Fibroblast of mammary gland (primary cell): ENCODE measurements around the gene HAUS2.

Source experiments
- DNase-seq: peaks from one replicate; pipeline ENCODE4 v3.0.0-alpha.2; 2010; ENCODE audit warnings: low read depth
- H3K4me3 ChIP-seq: 2 replicates; pipeline ENCODE4 v1.5.1; 2011; ENCODE audit warnings: low read depth, mild to moderate bottlenecking, low read length, moderate library complexity; ENCODE audit not compliant: control insufficient read depth
- TF ChIP-seq, protein P1 (sequence below): conservative IDR thresholded peaks from 2 replicates; pipeline ENCODE4 v1.5.1; 2011; ENCODE audit warnings: low read depth, low read length, inconsistent platforms; ENCODE audit not compliant: control insufficient read depth, insufficient read depth

HAUS2 gene

DNA sequence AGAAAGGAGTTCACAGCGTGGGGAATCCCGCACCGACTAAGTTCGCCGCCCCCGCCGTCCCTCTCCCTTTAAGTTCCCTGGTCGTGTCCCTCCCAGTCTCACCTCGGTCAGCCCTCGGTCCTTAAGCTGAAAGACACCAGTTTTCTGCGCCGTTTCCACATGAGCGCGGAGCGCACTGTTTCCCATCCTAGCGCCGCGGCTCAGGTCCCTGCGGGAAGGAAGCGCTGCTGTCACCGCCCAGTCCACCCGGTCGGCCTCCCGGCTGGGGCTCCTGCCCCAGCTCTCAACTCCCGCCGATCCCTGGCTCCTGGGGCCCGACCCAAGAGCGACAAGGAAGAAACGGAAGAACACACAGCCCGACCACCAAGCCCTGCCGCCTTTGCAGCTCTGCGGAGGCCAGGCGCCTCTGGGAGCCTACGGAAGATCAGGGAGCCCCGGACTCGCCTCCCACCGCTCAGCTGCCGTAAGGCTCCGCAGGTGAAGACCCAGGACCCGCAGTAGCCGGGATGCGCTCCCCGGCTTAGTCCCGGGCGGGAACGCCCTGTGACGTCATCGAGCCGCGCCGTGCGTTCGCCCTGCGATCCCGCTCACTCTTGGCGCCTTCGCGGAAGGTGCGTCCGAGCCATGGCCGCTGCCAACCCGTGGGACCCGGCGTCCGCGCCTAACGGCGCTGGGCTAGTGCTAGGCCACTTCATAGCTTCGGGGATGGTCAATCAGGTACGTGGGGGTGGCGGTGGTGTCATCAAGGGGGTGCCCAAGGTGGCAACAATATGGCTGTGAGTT is at the start of gene HAUS2, which contains the start of gene LRRC57:
Gene HAUS2, plus strand, starts transcription at position 590 of the 783 bp plus-strand sequence. Its CDS starts 35 bp downstream, at position 625.
Gene LRRC57, minus strand, starts transcription at position 545 of the 783 bp plus-strand sequence. Its CDS starts 359 bp downstream, at position 186.
- peak; percentile 80 for DNase-seq
- TF ChIP-seq, protein P1, sequence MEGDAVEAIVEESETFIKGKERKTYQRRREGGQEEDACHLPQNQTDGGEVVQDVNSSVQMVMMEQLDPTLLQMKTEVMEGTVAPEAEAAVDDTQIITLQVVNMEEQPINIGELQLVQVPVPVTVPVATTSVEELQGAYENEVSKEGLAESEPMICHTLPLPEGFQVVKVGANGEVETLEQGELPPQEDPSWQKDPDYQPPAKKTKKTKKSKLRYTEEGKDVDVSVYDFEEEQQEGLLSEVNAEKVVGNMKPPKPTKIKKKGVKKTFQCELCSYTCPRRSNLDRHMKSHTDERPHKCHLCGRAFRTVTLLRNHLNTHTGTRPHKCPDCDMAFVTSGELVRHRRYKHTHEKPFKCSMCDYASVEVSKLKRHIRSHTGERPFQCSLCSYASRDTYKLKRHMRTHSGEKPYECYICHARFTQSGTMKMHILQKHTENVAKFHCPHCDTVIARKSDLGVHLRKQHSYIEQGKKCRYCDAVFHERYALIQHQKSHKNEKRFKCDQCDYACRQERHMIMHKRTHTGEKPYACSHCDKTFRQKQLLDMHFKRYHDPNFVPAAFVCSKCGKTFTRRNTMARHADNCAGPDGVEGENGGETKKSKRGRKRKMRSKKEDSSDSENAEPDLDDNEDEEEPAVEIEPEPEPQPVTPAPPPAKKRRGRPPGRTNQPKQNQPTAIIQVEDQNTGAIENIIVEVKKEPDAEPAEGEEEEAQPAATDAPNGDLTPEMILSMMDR: no peak
- peak within 1 kb of the TSS; percentile 100 for H3K4me3 ChIP-seq

DNA sequence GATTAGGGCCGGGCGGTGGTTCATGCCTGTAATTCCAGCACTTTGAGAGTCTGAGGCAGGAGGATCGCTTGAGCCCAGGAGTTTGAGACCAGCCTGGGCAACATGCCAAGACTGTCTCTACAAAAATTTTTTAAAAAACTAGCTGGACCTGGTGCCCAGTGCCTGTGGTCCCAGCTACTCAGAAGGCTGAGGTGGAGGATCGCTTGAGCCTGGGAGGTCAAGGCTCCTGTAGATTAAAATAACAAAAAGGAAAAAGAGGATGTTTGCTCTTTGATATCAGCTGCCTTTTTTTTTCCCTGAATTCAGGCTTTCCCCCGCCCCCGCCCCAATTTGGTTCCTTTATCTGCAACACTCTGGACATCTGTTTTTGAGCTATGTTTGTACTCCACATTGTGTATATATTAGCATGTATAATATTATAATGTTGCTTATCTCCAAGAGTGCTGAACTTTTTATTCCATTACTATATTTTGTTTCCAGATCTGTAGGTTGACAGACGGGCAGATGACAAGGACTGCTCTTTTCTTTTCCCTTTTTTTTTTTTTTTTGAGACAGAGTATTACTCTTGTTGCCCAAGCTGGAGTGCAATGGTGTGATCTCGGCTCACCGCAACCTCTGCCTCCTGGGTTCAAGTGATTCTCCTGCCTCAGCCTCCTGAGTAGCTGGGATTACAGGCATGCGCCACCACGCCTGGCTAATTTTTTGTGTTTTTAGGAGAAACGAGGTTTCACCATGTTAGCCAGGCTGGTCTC is 48.6 kb upstream of the HAUS2 start:
- H3K4me3 ChIP-seq: no peak overlapping the region
- DNase-seq: no peak
- TF ChIP-seq, protein P1: no peak

DNA sequence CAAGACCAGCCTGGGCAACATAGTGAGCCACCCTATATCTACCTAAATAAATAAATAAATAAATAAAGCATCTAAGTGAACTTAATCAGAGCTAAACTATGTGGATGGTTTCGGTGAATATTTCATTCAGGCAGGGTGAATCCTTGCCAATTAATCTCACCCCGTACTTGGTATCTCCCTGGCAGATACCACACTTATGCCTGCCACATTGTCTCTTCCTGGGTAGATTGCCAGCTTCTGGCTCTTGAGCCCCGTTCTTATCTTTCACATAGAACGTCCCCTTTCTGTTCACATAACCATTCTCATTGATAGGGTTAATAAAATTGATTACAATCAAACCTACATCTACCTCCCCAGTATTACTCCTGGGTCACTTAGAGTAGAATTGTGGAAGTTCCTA is 46.2 kb upstream of the HAUS2 start:
- no peak overlapping the region for H3K4me3 ChIP-seq
- TF ChIP-seq, protein P1: no peak
- no peak for DNase-seq

DNA sequence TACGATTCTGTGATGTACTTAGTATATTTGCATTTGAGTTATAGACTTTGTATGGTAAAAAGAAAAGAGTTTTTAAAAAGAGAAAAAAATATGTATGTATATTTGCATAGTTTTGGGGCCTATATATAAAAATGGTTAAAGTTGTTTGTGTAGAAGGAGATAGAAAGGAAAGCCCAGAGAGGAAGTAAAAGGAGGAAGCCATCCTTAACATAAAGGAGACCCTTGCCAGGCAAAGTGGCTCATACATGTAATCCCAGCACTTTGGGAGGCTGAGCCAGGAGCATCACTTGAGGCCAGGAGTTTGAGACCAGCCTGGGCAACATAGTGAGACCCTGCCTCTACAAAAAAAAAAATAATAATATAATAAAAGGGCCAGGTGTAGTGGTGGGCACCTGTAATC is 44.8 kb upstream of the HAUS2 start:
- no peak overlapping the region for H3K4me3 ChIP-seq
- no peak for DNase-seq
- TF ChIP-seq, protein P1: no peak

DNA sequence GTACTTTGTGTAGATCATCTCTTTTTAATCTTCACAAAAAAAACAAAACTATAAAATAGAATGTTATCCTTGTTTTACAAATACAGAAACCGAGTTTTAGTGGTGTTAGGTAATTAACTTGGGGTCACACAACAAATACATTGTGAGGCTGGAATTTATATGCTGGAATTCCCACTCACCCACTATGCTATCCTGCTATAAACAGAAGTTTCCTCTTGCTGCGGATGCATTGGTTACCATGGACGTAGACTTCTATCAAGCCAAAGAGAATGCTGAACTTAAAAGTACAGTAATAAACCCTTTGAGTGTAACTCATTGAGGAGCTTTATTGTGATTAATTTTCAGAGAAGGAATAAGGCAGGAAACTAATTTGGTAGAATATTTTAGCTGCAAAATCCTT is 44.0 kb upstream of the HAUS2 start:
- no peak for DNase-seq
- H3K4me3 ChIP-seq: no peak overlapping the region
- TF ChIP-seq, protein P1: no peak

DNA sequence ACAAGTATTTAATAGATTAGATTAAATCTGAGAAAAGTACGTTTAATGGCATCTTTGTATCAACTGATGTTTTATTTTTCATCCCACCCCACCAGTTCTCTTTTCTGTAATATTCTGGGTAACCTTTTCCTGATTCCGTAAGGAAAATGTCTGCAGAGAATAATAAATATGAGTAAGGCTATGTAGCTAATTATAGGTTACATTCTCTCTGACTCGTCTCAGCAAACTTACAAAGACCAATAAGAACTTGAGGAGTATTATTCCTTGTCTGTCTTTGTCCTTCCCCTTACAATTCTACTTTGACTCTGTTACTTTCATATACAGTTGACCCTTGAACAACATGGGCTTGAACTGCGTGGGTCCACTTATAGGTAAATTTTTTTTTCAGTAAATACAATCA is 41.1 kb upstream of the HAUS2 start:
- no peak overlapping the region for H3K4me3 ChIP-seq
- TF ChIP-seq, protein P1: no peak
- no peak for DNase-seq
